ENCODE results near the gene CCDC148.

The CCDC148 gene
- total RNA-seq, result 0 to 0.39 (median 0.06) reads per million in 4 donors

GRCh38 chr2:158456309-158457066, at the start of gene CCDC148, which contains the start of gene PKP4:
TSS of gene CCDC148 (minus strand) at chr2:158456753. CDS start at chr2:158456439, 314 bp downstream.
TSS of gene PKP4 (plus strand) at chr2:158456952. CDS start at chr2:158533185, 76,233 bp downstream.
- peak; percentile 84 to 90 (median 87) for DNase-seq

GRCh38 chr2:158505448-158505934, 48.9 kb upstream of the CCDC148 start:
- DNase-seq, result no peak

GRCh38 chr2:158504088-158504487, 47.5 kb upstream of the CCDC148 start:
- no peak for DNase-seq

- no peak for DNase-seq
Measured at GRCh38 chr2:158502974-158503373, 46.4 kb upstream of the CCDC148 start.

- no peak for DNase-seq
Measured at GRCh38 chr2:158501301-158501700, 44.7 kb upstream of the CCDC148 start.

GRCh38 chr2:158500333-158500732, 43.8 kb upstream of the CCDC148 start:
- no peak for DNase-seq

GRCh38 chr2:158499383-158499782, 42.8 kb upstream of the CCDC148 start:
- DNase-seq, result no peak

GRCh38 chr2:158498749-158499136, 42.2 kb upstream of the CCDC148 start:
- no peak for DNase-seq

GRCh38 chr2:158498043-158498748, 41.6 kb upstream of the CCDC148 start:
- DNase-seq, result no peak

GRCh38 chr2:158497486-158497885, 40.9 kb upstream of the CCDC148 start:
- DNase-seq, result no peak

GRCh38 chr2:158496986-158497385, 40.4 kb upstream of the CCDC148 start:
- no peak for DNase-seq

GRCh38 chr2:158495175-158495574, 38.6 kb upstream of the CCDC148 start:
- DNase-seq, result no peak

GRCh38 chr2:158493458-158493857, 36.9 kb upstream of the CCDC148 start:
- no peak for DNase-seq

- no peak for DNase-seq
Measured at GRCh38 chr2:158491072-158491471, 34.5 kb upstream of the CCDC148 start.

GRCh38 chr2:158489366-158490112, 33.0 kb upstream of the CCDC148 start:
- no peak for DNase-seq

- no peak for DNase-seq
Measured at GRCh38 chr2:158488442-158489216, 32.1 kb upstream of the CCDC148 start.

- no peak for DNase-seq
Measured at GRCh38 chr2:158487419-158487818, 30.9 kb upstream of the CCDC148 start.

- no peak for DNase-seq
Measured at GRCh38 chr2:158486970-158487325, 30.4 kb upstream of the CCDC148 start.

- no peak for DNase-seq
Measured at GRCh38 chr2:158486150-158486969, 29.8 kb upstream of the CCDC148 start.

GRCh38 chr2:158484892-158485556, 28.5 kb upstream of the CCDC148 start:
- DNase-seq, result no peak

GRCh38 chr2:158482594-158482993, 26.0 kb upstream of the CCDC148 start:
- no peak for DNase-seq
